ENCODE results near the gene WBP4. TPM values are rescaled to one million over a fixed set of nuclear protein-coding genes. Genes with fewer than 3 reads are reported as not detected.

WBP4 gene
- total RNA-seq, 1 donor from 2014 or later = 9.5 TPM

GRCh38 chr13:41049480-41050440, 11.5 kb upstream of the WBP4 start:
- DNase-seq = peak; percentile 83

- DNase-seq = no peak
Observed at GRCh38 chr13:41052441-41052840, 8.9 kb upstream of the WBP4 start.

- peak; percentile 24 for DNase-seq
Observed at GRCh38 chr13:41053384-41053826, 7.9 kb upstream of the WBP4 start.

- DNase-seq = peak; percentile 77
Observed at GRCh38 chr13:41054212-41054877, 7.0 kb upstream of the WBP4 start.

- peak; percentile 37 for DNase-seq
Observed at GRCh38 chr13:41054919-41055619, 6.2 kb upstream of the WBP4 start.

- no peak for DNase-seq
Observed at GRCh38 chr13:41056194-41056593, 5.1 kb upstream of the WBP4 start.

- no peak for DNase-seq
Observed at GRCh38 chr13:41056826-41057711, 4.2 kb upstream of the WBP4 start.

- no peak for DNase-seq
Observed at GRCh38 chr13:41058295-41059070, 2.8 kb upstream of the WBP4 start.

- peak; percentile 38 for DNase-seq
Observed at GRCh38 chr13:41059456-41060081, 1.7 kb upstream of the WBP4 start.

GRCh38 chr13:41060082-41060723, 1.1 kb upstream of the WBP4 start:
- peak; percentile 89 for DNase-seq

- peak; percentile 83 for DNase-seq
Observed at GRCh38 chr13:41060724-41061074, 610 bp upstream of the WBP4 start.

- peak; percentile 76 for DNase-seq
Observed at GRCh38 chr13:41061914-41062837, 867 bp downstream of the WBP4 start.

- peak; percentile 81 for DNase-seq
Observed at GRCh38 chr13:41064493-41064892, 3.2 kb downstream of the WBP4 start.

- DNase-seq = peak; percentile 57
Observed at GRCh38 chr13:41065078-41065477, 3.8 kb downstream of the WBP4 start.

GRCh38 chr13:41074523-41074922, 13.2 kb downstream of the WBP4 start:
- DNase-seq = no peak

GRCh38 chr13:41075034-41075433, 13.7 kb downstream of the WBP4 start:
- DNase-seq = peak; percentile 73

GRCh38 chr13:41075485-41075884, 14.2 kb downstream of the WBP4 start:
- DNase-seq = peak; percentile 36

- DNase-seq = no peak
Observed at GRCh38 chr13:41077475-41077874, 16.2 kb downstream of the WBP4 start.

GRCh38 chr13:41079725-41080124, 18.4 kb downstream of the WBP4 start:
- DNase-seq = no peak
